ENCODE results near the gene SRD5A3.

GRCh38 chr4:55359397-55359916, 13.4 kb downstream of the SRD5A3 start:
- no peak for TF ChIP-seq CTCF (IDR thresholded peaks at IDR 0.05; ENCODE audit: low read depth, low read length)
- no peak for TF ChIP-seq POLR2A (IDR thresholded peaks at IDR 0.05; ENCODE audit: extremely low read depth, insufficient read length)
